ENCODE results near the gene LTBP2. TPM values are rescaled to one million over a fixed set of nuclear protein-coding genes. Genes with fewer than 3 reads are reported as not detected.

Gene LTBP2
- total RNA-seq (10 to 100 TPM; 12.1 to 71.2 (median 15.3) TPM), polyA plus RNA-seq (1 to 10 TPM in 2 of 3 donors, under 1 TPM in 1; 0.46 to 7.1 (median 1.2) TPM)

DNA sequence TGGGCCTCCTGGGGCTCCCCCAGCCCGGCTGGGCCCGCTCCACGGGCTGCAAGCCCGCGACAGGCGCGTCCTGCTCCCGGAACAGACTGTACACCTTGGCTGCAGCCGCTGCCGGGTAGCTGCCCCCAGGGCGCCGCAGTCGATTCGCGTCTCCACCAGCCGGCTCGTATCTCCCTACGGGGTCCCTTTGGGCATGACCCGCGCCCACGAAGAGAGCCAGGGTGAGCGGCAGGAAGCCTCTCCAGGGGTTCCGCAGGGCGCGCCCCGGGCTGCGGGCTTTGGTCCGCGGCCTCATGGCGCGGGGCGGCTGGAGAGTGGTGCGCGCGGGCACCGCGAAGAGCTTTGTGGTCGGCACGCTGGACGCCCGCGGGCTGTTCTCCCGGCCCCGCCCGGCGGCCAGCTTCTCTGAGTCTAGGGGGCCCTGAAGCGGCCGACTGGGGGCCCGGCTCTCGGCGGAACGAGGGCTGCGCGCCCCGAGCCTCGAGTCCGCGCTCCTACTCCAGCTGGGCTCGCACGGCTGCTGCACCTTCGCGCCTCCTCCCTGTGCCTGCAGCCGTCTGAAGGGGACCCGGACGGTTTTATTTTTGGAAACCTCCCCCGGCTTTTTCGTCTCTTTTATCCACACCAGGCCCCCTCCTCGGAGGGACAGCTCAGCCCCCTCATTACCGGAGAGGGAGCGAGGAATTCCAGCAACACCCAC, at the start of gene LTBP2:
Gene LTBP2, minus strand, starts transcription at position 588 of the 700 bp plus-strand sequence. Its CDS starts 293 bp downstream, at position 295.
- peak within 1 kb of the TSS; percentile 34 to 64 (median 57) for H3K4me3 ChIP-seq
- no peaks in the 10 kb centered on the region for H3K9me3 ChIP-seq
- peaks cover 7 to 60% (median 18%) of the 10 kb centered on the region in 3 donors for H3K27me3 ChIP-seq
- WGBS, 2 donors = 1 to 2% methylated on average over 70 of the region's 70 CpGs
- no peak for TF ChIP-seq EP300 (IDR thresholded peaks at IDR 0.05)
- no peak for TF ChIP-seq POLR2A (IDR thresholded peaks at IDR 0.05)
- no peak for TF ChIP-seq POLR2AphosphoS5 (IDR thresholded peaks at IDR 0.05)
- no peak for TF ChIP-seq CTCF (IDR thresholded peaks at IDR 0.05)
- peaks cover 0 to 17% (median 14%) of the 10 kb centered on the region in 4 donors for H3K4me1 ChIP-seq
- no peaks in the 10 kb centered on the region for H3K36me3 ChIP-seq
- intact Hi-C loops (cut with DNase I) = loop anchor here (1.0 to 2.0 kb wide), 2 partner anchors 110 to 249 kb away; no protein-coding TSS in a partner anchor
- peak within 1 kb of the TSS; percentile 5 to 57 (median 34) for H3K27ac ChIP-seq
- no peak for DNase-seq

DNA sequence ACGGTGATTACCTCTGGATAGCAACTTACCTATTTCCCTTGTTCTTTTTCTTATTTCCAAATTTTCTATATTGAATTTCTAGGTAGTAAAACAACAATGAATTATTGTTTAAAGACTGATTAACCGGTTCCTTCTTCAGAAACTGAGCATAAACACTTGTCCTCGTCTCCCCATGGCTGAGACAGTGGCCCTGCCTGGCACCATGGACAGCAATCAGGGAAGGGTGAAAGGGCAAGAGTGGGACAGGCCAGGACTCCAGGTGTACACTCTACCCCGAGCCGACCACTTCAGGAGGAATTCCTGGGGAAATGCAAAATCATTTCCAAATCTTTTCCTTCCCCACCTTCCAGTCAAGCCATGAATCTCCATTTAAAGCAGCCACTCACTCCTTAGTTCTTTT, 48.8 kb upstream of the LTBP2 start:
- Histone ChIP-seq H3K4me3 (no peak overlapping the region), H3K27me3 (no peaks in the 10 kb centered on the region), H3K27ac (peak overlapping the region in 1 of 4 donors; percentile 51), H3K9me3 (no peaks in the 10 kb centered on the region), H3K36me3 (peaks cover 12 to 76% (median 27%) of the 10 kb centered on the region in 4 donors), H3K4me1 (peaks cover 0 to 5% (median 0%) of the 10 kb centered on the region in 4 donors)
- no peak for DNase-seq
- WGBS, 2 donors = 75 to 85% methylated on average over 5 of the region's 5 CpGs
- intact Hi-C loops (cut with DNase I) = no loop called here
- TF ChIP-seq CTCF (IDR thresholded peaks at IDR 0.05) (no peak), EP300 (IDR thresholded peaks at IDR 0.05) (no peak), POLR2AphosphoS5 (IDR thresholded peaks at IDR 0.05) (no peak), POLR2A (IDR thresholded peaks at IDR 0.05) (no peak)

DNA sequence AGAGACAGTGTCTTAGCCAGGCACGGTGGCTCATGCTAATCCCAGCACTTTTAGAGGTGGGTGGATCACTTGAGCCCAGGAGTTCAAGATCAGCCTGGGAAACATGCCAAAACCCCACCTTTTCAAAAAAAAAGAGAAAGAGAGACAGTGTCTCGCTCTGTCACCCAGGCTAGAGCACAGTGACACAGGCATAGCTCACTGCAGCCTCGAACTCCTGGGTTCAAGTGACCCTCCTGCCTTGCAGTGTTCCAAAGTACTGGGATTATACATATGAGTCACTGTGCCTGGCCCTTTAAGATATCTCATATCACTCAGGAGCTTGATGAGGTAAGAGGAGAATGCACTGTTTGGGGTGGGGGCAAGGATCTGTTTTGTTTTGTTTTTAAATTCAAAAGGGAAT, 48.1 kb upstream of the LTBP2 start:
- Histone ChIP-seq H3K4me3 (no peak overlapping the region), H3K27ac (no peak overlapping the region), H3K27me3 (no peaks in the 10 kb centered on the region), H3K4me1 (peaks cover 0 to 5% (median 0%) of the 10 kb centered on the region in 4 donors), H3K36me3 (peaks cover 12 to 71% (median 24%) of the 10 kb centered on the region in 4 donors), H3K9me3 (no peaks in the 10 kb centered on the region)
- no peak for TF ChIP-seq EP300 (IDR thresholded peaks at IDR 0.05)
- no peak for TF ChIP-seq POLR2AphosphoS5 (IDR thresholded peaks at IDR 0.05)
- TF ChIP-seq CTCF (IDR thresholded peaks at IDR 0.05) = no peak
- no peak for TF ChIP-seq POLR2A (IDR thresholded peaks at IDR 0.05)
- WGBS, 2 donors = 26 to 75% methylated on average over 3 of the region's 3 CpGs
- no peak for DNase-seq
- intact Hi-C loops (cut with DNase I) = no loop called here

GRCh38 chr14:74658535-74659131, 46.6 kb upstream of the LTBP2 start:
- 87 to 96% methylated on average over 1 of the region's 1 CpG for WGBS, 2 donors

More at GRCh38 chr14:74658535-74659131, 46.6 kb upstream of the LTBP2 start:
- peaks cover 0 to 5% (median 0%) of the 10 kb centered on the region in 4 donors for H3K4me1 ChIP-seq
- peaks cover 9 to 56% (median 14%) of the 10 kb centered on the region in 4 donors for H3K36me3 ChIP-seq
- intact Hi-C loops (cut with DNase I) = no loop called here
- no peaks in the 10 kb centered on the region for H3K27me3 ChIP-seq
- no peak overlapping the region for H3K27ac ChIP-seq
- DNase-seq = no peak
- H3K9me3 ChIP-seq = no peaks in the 10 kb centered on the region
- TF ChIP-seq CTCF (IDR thresholded peaks at IDR 0.05) (no peak), POLR2A (IDR thresholded peaks at IDR 0.05) (no peak), POLR2AphosphoS5 (IDR thresholded peaks at IDR 0.05) (no peak), EP300 (IDR thresholded peaks at IDR 0.05) (no peak)
- H3K4me3 ChIP-seq = no peak overlapping the region

All from sigmoid colon (tissue), 7 donors.